HG02571 (cell line): ENCODE data around the gene TMEM259.

Experiments
- ATAC-seq: cut with Tn5 transposase; IDR thresholded peaks from one replicate; pipeline ENCODE4 v1.9.1; 2021; ENCODE audit warnings: mild to moderate bottlenecking, moderate library complexity; ENCODE audit not compliant: unreplicated experiment

The TMEM259 gene

DNA sequence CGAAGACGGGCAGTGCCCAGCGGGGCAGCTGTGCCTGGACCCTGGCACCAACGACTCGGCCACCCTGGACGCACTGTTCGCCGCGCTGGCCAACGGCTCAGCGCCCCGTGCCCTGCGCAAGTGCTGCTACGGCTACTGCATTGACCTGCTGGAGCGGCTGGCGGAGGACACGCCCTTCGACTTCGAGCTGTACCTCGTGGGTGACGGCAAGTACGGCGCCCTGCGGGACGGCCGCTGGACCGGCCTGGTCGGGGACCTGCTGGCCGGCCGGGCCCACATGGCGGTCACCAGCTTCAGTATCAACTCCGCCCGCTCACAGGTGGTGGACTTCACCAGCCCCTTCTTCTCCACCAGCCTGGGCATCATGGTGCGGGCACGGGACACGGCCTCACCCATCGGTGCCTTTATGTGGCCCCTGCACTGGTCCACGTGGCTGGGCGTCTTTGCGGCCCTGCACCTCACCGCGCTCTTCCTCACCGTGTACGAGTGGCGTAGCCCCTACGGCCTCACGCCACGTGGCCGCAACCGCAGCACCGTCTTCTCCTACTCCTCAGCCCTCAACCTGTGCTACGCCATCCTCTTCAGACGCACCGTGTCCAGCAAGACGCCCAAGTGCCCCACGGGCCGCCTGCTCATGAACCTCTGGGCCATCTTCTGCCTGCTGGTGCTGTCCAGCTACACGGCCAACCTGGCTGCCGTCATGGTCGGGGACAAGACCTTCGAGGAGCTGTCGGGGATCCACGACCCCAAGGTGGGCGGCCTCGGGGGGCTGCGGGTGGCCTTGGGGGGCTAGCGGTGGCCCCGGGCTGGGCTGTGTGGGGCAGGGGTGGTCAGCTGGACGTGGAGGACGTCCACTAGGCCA lies 15.9 kb downstream of the TMEM259 start:
- ATAC-seq: no peak

DNA sequence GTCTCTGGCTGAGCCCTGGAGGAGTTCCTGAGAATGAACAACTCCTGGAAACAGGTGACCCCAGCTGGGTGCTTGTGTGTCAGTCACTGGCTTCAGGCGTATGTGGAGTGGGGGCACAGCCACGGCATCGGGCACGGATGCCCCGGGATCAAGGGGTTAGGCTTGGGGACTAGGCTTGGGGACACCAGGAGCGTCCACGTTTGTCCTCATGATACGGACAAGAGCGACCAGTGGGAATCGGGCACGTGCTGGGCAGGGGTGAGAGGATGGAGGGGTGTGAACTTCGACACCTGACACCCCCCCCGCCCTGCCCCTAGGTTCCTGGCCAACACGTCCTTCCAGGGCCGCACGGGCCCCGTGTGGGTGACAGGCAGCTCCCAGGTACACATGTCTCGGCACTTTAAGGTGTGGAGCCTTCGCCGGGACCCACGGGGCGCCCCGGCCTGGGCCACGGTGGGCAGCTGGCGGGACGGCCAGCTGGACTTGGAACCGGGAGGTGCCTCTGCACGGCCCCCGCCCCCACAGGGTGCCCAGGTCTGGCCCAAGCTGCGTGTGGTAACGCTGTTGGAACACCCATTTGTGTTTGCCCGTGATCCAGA lies 16.6 kb downstream of the TMEM259 start:
- no peak for ATAC-seq

DNA sequence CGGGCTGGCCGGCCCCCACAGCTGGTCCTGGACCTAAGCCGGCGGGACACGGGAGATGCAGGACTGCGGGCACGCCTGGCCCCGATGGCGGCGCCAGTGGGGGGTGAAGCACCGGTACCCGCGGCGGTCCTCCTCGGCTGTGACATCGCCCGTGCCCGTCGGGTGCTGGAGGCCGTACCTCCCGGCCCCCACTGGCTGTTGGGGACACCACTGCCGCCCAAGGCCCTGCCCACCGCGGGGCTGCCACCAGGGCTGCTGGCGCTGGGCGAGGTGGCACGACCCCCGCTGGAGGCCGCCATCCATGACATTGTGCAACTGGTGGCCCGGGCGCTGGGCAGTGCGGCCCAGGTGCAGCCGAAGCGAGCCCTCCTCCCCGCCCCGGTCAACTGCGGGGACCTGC lies 17.6 kb downstream of the TMEM259 start:
- no peak for ATAC-seq

GRCh38 chr19:1002600-1002999 lies 18.3 kb downstream of the TMEM259 start:
- no peak for ATAC-seq

GRCh38 chr19:1001538-1002166 lies 19.3 kb downstream of the TMEM259 start:
- ATAC-seq: no peak

DNA sequence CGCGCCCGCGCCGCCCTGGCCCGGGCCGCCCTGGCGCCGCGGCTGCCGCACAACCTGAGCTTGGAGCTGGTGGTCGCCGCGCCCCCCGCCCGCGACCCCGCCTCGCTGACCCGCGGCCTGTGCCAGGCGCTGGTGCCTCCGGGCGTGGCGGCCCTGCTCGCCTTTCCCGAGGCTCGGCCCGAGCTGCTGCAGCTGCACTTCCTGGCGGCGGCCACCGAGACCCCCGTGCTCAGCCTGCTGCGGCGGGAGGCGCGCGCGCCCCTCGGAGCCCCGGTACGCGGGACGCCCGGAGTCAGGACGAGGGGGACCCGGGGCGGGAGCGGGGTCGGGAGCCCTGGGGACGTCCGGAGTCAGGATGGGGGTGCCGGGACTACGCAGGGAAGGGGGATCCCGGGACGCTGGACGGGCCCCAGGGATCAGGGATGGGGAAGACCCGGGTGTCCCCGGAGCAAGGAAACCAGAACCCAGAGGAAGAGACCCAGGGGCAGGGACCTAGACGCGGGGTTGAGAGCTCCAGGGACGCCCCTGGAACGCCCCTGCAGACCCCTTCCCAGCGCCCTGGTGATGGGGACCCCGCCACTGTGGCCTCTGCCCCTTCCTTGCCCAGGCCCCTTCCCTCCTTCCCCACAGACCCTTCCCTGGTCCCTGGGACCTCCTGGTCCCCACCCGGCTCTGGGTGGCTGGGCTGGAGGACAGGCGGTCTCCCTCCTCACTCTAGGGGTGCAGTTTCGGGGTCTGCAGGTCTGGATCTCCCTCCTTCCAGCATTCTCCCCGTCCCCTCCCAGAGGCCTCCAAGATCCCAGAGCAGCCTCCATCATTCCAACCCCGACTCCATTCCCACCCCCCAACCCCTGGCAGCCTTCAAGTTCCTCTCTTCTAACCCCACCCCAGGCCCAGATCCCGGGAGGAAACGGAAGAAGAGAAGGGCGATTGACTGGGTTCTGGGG lies 20.1 kb downstream of the TMEM259 start:
- ATAC-seq: no peak

DNA sequence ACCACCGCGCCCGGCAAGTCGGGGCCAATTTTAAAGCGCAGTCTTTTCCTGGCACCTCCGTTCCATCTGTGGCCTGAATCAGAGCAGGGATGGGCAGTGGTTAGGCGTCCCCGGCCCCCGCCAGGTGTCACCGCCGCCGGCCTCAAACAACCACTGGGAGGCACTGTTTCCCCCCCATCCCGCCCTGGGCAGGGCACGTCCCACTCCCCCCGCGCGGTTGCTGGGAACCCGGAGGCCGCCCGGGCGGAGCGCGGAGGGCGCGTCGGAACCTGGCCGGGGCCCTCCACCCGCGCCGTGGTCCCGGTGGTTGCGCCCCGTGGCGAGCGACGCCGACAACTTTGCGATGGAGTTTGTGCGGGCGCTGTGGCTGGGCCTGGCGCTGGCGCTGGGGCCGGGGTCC lies 20.8 kb downstream of the TMEM259 start, which contains the start of gene GRIN3B:
TSS of gene GRIN3B (plus strand) at position 325 of the 400 bp plus-strand sequence. CDS start at position 344, 19 bp downstream.
- ATAC-seq: no peak

DNA sequence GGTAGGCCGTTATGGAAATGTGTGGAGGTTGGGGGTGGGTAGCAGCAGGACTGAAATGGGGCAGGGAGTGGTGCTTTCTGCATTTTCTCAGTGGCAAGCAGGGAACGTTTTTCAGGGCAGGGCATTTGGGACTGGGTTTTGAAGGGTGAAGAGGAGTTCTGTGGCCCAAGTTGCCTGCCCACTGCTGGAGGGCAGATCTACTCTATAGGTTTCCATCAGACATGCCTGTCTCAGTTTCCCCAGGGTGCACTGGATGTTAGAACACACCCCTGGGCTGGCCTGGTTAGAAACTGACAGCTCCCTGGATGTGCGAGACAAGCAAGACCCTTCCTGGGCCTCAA lies 21.6 kb downstream of the TMEM259 start:
- no peak for ATAC-seq

GRCh38 chr19:998064-998463 lies 22.9 kb downstream of the TMEM259 start:
- ATAC-seq: no peak

DNA sequence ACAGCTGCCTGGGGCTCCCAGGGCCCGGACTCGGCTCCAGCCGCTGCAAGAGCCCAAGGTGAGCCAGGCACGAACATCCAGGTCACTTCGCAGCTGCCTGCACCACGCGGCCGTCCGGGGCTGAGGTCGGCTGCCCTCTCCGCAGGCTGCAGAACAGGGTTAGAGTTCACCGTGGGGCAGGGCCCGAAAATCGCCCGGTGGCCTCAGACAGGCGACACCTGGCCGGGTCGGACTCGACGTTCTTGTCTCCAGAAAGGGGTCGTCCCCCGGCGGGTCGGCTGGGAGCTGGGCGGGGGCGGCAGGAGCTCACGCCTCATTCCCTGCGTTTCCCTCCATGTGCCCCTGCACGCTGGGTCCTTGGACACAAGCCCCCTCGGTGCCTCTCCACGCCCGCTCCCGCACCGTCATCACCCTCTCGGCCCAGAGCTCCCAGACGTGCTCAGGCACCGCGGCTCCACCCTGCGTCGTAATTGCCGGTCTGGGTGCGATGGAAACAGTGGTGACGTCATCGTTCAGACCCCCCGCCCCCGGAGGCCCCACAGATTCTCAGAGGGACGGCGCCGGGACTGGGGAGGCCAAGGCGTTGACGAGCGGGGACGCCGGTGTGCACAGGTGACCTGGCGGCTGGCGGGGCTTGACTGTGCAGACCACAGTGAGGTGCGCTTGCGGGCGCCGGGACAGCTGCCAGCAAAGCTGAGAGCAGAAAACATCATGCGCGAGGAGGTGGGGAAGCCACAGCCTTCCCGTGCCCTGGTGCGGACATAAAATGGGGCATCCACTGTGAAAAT lies 24.7 kb downstream of the TMEM259 start:
- no peak for ATAC-seq

DNA sequence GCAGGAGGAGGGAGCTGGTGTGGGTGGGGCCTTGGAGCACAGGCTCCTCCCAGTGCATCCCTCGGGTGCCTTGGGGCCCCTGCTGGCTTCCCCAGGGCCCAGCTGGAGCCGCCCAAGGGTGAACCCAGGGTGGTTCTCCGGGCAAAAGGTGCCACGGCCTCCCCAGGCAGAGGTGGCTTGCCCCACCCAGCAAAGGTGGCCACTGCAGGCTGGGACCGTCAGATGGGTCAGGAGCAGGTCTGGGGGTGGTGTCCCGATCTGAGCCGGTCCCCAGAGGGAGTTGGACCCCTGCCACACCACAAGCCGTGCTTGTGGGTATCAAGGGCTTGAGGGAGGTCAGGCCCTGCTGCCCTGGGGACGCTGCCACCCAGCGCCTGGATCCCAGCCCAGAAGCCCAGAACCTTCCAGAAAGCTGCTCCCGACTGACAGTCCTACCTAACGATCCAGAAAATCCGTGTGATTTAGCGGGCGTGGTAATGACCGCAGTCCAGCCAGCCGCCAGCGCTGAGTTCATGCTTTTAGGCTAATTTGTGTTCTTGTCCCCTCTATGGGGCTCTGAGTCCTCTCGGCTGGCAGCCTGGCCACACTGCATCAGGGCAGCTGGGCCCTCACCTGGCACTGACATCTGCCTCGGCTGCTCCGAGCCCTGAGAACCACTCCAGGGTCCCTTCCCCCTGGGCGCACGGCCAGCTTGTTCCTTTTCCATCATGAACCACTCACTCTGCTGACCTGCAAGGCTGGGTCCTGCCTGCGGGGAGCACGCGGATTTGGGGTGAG lies 25.7 kb downstream of the TMEM259 start:
- ATAC-seq: no peak

GRCh38 chr19:994516-994915 lies 26.4 kb downstream of the TMEM259 start:
- ATAC-seq: no peak

GRCh38 chr19:993831-994393 lies 27.0 kb downstream of the TMEM259 start:
- ATAC-seq: no peak

- ATAC-seq: no peak
Observed at GRCh38 chr19:993361-993830, 27.5 kb downstream of the TMEM259 start.

DNA sequence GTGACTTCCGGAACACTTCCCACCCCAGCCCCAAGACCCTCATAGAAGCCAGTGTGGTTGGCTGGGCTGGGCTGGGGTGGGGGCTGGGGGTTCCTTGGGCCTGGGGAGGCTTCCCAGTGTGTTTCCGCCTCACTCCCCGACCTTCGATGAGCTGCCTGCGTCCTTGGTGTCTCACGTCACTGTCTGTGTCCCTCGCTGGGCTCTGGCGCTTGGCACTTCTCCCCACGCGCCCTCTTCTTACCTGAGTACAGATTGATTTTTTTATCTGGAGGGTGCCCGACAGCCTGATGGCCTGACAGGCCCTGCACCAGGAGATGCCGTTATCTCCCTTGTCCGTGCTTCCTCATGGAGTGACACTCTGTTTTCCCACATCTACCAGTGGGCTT lies 28.3 kb downstream of the TMEM259 start:
- ATAC-seq: no peak

DNA sequence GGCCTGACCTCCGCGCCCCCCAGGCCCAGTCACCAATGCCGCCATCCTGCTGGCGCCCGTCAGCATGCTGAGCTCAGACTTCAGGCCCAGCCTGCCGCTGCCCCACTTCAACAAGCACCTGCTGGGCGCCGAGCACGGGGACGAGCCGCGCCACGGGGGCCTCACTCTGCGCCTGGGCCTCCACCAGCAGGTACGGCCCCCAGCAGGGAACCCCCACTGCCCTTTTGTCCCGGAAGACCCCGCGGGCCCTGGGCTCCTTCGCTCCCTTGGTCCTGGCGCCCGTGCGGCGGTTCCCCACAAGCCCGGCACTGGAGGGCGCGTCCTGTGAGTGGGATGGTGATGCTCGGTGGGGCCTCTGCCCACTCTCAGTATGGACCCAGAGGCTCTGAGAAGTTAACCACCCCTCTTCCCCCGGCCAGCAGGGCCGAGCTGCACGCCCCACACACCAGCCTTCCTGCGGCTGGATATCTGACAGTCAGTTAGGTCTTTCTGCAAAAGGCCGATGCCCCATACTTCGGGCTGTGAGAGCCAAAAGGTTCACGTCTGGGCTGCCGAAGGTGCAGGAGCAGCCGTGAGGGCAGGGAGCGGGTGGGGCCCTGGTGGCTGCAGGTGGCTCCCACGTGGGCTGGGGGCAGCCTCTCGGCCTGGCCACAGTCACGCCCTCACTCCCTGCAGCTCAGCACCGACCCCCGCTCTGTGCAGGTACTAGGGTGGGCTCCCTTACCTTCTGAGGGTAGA lies 28.8 kb downstream of the TMEM259 start:
- no peak for ATAC-seq

GRCh38 chr19:991174-991931 lies 29.6 kb downstream of the TMEM259 start:
- no peak for ATAC-seq

DNA sequence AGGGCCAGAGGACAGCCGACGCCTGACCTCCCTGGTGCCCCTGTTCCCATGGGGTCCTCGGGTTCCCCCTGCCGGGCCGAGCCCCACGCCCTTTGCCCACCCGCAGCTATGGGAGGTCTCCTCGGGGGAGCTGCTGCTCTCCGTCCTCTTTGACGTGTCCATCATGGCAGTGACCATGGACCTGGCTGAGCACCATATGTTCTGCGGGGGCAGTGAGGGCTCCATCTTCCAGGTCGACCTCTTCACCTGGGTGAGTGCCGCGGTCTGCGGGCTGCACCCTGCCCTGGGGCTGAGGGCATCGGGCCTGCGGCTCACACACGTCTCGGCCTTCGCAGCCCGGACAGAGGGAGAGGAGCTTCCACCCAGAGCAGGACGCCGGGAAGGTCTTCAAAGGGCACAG lies 30.2 kb downstream of the TMEM259 start:
- ATAC-seq: no peak
